HG03342 (cell line): ENCODE results near the gene NUP210L.
A peak's percentile ranks its signal among the peaks of the same experiment; 100 is the strongest.

Source experiments
- ATAC-seq: cut with Tn5 transposase; IDR thresholded peaks from one replicate; pipeline ENCODE4 v1.9.1; 2021; ENCODE audit warnings: mild to moderate bottlenecking, moderate library complexity; ENCODE audit not compliant: unreplicated experiment

The NUP210L gene

GRCh38 chr1:153945795-153946621 lies 208.9 kb downstream of the NUP210L start:
- peak; percentile 67 for ATAC-seq

DNA sequence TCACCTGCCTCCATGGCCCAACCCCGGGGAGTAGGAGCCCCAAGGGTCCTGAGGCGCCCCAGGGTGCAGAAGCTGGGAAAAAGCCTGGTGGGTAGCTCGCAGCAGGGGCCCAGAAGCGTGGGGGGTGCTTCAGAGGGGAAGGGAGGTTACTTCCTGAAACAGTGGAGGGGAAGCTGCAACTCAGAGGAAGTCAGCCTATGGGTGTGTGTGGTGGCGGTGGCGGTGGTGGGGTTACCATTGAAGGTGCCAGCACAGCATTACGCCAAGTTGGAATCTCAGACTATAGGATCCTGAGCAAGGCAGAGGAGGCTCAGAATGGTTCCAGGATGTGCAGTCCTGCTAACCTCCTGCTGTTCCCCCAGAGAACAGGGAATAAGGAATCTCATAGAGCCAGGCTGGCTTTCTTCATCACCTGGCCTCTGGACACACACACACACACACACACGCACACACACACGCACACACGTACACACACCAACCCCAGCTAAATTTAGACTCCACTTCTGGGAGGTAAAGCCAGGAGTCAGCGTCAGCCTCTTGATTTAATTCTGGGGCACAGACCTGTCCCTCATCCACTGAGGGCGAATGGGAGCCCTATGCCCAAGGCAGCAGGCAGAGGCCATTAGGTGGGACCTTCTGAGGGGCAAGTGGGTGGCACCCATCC lies 209.6 kb downstream of the NUP210L start:
- ATAC-seq: no peak

DNA sequence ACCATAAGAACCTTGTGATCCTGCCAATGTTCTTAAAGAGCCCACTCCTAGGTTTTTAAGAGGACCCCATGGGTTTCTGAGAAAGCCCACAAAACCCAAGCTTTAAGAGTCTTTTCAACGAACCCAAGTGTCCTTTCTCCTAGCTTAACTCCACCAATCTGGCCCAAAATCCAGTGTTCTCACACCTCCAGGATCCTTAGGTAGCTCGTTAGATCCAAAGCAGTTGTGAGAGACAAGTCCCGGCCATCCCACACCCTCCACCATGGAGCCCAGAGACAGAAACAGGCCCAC lies 210.1 kb downstream of the NUP210L start:
- no peak for ATAC-seq

DNA sequence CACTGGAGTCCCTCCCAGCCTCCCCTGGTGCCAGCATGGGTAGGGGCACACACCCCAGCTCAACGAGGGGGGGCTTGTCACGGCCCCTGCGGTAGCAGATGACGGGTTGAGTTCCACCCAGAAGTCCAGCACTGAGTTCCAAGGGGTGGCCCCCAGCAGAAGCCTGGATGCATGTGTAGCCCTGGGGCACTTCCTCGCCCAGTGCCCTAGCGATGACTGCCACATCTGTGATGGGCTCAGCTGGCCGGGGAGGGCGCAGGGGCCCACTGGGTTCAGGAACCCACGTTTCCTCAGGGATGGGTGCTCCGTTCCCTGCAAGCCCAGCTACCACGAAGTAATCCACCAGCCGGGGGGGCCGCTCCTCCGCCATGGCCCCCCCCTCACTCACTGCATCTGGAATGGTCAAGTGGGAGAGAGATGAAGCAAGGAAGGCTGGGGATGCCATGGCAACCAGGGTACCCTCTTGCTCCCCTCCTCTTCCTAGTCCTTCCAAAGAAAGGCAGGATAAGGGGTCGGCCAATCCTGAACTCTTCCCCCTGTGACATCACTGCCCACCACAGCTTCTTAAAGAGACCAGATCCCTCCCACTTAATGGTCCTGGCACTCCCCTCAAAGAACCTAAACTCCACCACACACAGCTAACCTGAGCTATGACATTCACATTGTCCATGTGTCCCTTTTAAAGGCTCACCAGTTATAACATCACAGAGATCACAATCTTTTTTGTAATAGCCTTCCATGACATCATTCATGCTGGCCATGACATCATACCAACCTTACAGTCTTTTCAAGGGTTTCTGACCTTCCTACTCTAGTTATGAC lies 210.7 kb downstream of the NUP210L start:
- no peak for ATAC-seq

DNA sequence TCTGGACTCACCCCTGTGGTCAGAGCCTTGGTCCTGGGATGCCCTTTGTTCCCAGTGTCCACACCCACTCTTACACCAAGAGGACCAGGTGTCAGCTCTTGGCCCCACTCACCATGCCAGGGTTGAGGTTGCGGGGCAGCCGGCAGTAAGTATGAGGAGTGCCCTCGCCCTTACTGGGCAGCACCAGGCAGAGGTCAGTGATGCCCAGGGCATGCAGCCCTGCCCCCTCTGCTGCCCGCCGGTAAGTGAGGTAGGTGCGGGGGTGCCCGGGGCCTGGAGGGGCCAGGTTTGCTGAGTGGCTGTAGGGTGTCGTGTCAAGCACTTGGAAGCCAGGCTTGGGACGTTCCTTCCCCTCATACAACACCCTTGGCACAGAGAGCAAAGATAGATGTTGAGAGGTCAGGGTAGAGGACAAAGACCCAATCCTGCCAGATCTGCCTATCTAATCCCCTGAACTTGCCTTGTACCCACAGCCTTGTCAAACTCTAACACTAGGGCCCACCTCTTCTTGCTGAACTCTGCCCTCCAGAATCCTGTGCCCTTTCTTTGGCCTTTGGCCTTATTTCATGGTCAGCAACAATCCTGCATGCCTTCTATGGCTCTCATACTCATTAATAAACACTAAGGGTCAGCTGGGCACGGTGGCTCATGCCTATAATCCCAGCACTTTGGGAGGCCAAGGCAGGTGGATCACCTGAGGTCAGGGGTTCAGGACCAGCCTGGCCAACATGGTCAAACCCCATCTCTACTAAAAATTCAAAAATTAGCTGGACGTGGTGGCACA lies 211.9 kb downstream of the NUP210L start:
- no peak for ATAC-seq
